ENCODE measurements around the gene PLCXD1. TPM values are rescaled to one million over a fixed set of nuclear protein-coding genes. Genes with fewer than 3 reads are reported as not detected.

Gene PLCXD1
- total RNA-seq, 1 experiment from 2014 or later: 12.0 TPM

- no peak for DNase-seq (ENCODE audit: unreplicated experiment)
- Mint-ChIP-seq H3K27me3 (ENCODE audit: insufficient read depth, unreplicated experiment) (no peaks in the 10 kb centered on the region), H3K27ac (ENCODE audit: low read depth, unreplicated experiment) (no peak overlapping the region), H3K4me3 (ENCODE audit: unreplicated experiment) (no peak overlapping the region), H3K9me3 (ENCODE audit: unreplicated experiment) (peaks cover 7% of the 10 kb centered on the region), H3K4me1 (ENCODE audit: insufficient read depth, unreplicated experiment) (no peaks in the 10 kb centered on the region), H3K36me3 (ENCODE audit: insufficient read depth, unreplicated experiment) (peaks cover 15% of the 10 kb centered on the region)
- intact Hi-C loops (cut with micrococcal nuclease): no loop called here
- POLR2A ChIA-PET: no interaction called here
- TF ChIP-seq CTCF (IDR thresholded peaks at IDR 0.05; ENCODE audit: unreplicated experiment): no peak
- no TSS peak for BruUV-seq (replicated peaks)
- CTCF ChIA-PET: no interaction called here
Measured at GRCh38 chrX:332916-333610, 51.9 kb downstream of the PLCXD1 start.

- Mint-ChIP-seq H3K27ac (ENCODE audit: low read depth, unreplicated experiment) (no peak overlapping the region), H3K4me1 (ENCODE audit: insufficient read depth, unreplicated experiment) (no peaks in the 10 kb centered on the region), H3K4me3 (ENCODE audit: unreplicated experiment) (no peak overlapping the region), H3K27me3 (ENCODE audit: insufficient read depth, unreplicated experiment) (no peaks in the 10 kb centered on the region), H3K36me3 (ENCODE audit: insufficient read depth, unreplicated experiment) (peaks cover 18% of the 10 kb centered on the region), H3K9me3 (ENCODE audit: unreplicated experiment) (peaks cover 7% of the 10 kb centered on the region)
- no peak for TF ChIP-seq CTCF (IDR thresholded peaks at IDR 0.05; ENCODE audit: unreplicated experiment)
- ChIA-PET POLR2A (no interaction called here), CTCF (no interaction called here)
- BruUV-seq (replicated peaks): no TSS peak
- intact Hi-C loops (cut with micrococcal nuclease): no loop called here
- no peak for DNase-seq (ENCODE audit: unreplicated experiment)
Measured at GRCh38 chrX:333611-334311, 52.6 kb downstream of the PLCXD1 start.

DNA sequence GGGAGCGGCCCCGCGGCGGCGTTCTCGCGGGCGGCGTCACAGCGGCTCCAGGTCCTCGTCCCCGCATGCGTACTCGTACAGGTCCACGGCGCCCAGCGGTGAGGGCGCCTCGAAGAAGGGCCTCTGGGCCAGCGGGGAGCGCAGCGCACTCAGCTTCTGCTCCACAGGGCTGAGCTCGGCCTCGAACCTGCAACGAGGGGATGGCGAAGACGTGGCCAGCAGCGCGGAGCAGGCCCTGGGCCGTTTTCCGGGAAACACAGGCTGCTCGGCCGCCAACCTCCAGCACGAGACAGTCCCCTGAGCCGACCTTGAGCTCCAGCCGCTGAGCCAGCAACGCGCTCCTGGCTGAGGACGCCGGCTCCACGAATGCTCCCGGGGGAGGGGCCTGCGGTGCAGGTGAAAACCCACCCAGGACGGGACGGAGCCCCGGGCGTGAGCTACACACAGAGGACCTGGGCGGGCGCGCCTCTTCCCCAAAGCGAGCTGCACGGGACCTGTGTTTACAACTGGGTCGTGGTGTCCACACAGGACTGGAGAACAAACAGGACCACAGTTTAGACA lies 53.2 kb downstream of the PLCXD1 start:
- no peak for TF ChIP-seq CTCF (IDR thresholded peaks at IDR 0.05; ENCODE audit: unreplicated experiment)
- POLR2A ChIA-PET: no interaction called here
- Mint-ChIP-seq H3K4me1 (ENCODE audit: insufficient read depth, unreplicated experiment) (no peaks in the 10 kb centered on the region), H3K9me3 (ENCODE audit: unreplicated experiment) (peaks cover 7% of the 10 kb centered on the region), H3K27me3 (ENCODE audit: insufficient read depth, unreplicated experiment) (no peaks in the 10 kb centered on the region), H3K36me3 (ENCODE audit: insufficient read depth, unreplicated experiment) (peaks cover 18% of the 10 kb centered on the region), H3K27ac (ENCODE audit: low read depth, unreplicated experiment) (no peak overlapping the region), H3K4me3 (ENCODE audit: unreplicated experiment) (no peak overlapping the region)
- no TSS peak for BruUV-seq (replicated peaks)
- DNase-seq (ENCODE audit: unreplicated experiment): no peak
- intact Hi-C loops (cut with micrococcal nuclease): no loop called here
- CTCF ChIA-PET: no interaction called here

DNA sequence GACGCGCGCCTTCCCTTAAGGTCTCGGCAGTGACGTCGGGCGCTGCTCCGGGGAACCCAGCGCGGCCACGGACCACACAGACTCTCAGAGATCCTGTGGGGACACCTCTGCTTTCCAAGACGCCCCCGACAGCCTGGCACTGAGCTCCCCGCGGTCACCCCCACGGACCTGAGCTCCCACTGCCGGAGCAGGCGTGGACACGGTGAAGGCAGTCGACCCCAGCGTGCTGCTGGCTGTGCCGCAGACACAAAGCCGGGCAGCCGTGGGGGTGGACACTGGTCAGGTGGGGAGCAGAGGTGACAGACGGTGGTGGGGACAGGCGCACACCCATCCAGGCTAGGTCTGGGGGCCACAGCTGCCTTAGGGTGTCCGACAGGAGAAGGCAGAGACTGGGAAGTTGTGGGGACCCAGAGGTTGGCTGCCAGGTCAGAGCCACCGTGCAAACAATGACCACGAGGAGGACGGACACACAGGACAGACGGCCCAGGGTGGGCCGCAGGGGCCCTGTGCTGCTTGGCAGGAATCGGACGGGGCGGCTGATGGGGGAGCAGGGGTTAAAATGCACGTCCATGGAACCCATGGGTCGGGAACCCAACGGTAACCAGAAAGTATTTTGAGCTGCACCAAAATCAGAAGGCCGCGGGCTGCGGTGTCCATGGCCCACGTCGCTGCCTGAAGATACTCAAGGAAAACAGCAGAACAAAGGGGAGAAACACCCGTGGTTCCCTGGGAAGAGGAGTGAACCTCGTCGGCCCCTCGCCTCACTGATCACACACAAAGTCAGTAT lies 54.0 kb downstream of the PLCXD1 start:
- POLR2A ChIA-PET: no interaction called here
- H3K27ac Mint-ChIP-seq (ENCODE audit: low read depth, unreplicated experiment): no peak overlapping the region
- peaks cover 7% of the 10 kb centered on the region for H3K9me3 Mint-ChIP-seq (ENCODE audit: unreplicated experiment)
- peaks cover 18% of the 10 kb centered on the region for H3K36me3 Mint-ChIP-seq (ENCODE audit: insufficient read depth, unreplicated experiment)
- no peak for DNase-seq (ENCODE audit: unreplicated experiment)
- BruUV-seq (replicated peaks): no TSS peak
- intact Hi-C loops (cut with micrococcal nuclease): no loop called here
- TF ChIP-seq CTCF (IDR thresholded peaks at IDR 0.05; ENCODE audit: unreplicated experiment): no peak
- CTCF ChIA-PET: no interaction called here
- H3K4me1 Mint-ChIP-seq (ENCODE audit: insufficient read depth, unreplicated experiment): no peaks in the 10 kb centered on the region
- H3K27me3 Mint-ChIP-seq (ENCODE audit: insufficient read depth, unreplicated experiment): no peaks in the 10 kb centered on the region
- no peak overlapping the region for H3K4me3 Mint-ChIP-seq (ENCODE audit: unreplicated experiment)

Measured in MCF 10A (cell line).